MM.1S (cell line): ENCODE results near the gene BCR.

Source experiments
- DNase-seq: peaks from one replicate; pipeline ENCODE4 v3.0.0-alpha.2; 2015
- H2AFZ ChIP-seq: fragments of 300-600 bp; sonication (generic); 2 replicates; pipeline ENCODE4 v1.6.0; 2016; ENCODE audit warnings: antibody characterized with exemption, low read length
- H3F3A ChIP-seq: fragments of 300-600 bp; sonication (generic); 2 replicates; pipeline ENCODE4 v1.6.1; 2016; ENCODE audit warnings: mild to moderate bottlenecking, antibody characterized with exemption, low read length, moderate library complexity, mixed read lengths; ENCODE audit not compliant: insufficient read depth
- H3K27ac ChIP-seq: fragments of 300-600 bp; sonication (generic); 2 replicates; pipeline ENCODE4 v1.5.1; 2016; ENCODE audit warnings: mild to moderate bottlenecking, low read length
- H3K27me3 ChIP-seq: fragments of 300-600 bp; sonication (generic); replicated peaks from 2 replicates; pipeline ENCODE4 v1.6.0; 2016; ENCODE audit warnings: low read length; ENCODE audit not compliant: insufficient read depth
- H3K36me3 ChIP-seq: fragments of 300-600 bp; sonication (generic); replicated peaks from 2 replicates; pipeline ENCODE4 v1.6.1; 2016; ENCODE audit warnings: mild to moderate bottlenecking, low read length, mixed read lengths; ENCODE audit not compliant: insufficient read depth
- H3K4me1 ChIP-seq: fragments of 300-600 bp; sonication (generic); 2 replicates; pipeline ENCODE4 v1.6.1; 2016; ENCODE audit warnings: low read length, mixed read lengths
- H3K4me2 ChIP-seq: fragments of 300-600 bp; sonication (generic); 2 replicates; pipeline ENCODE4 v1.6.0; 2016; ENCODE audit warnings: low read depth, low read length
- H3K4me3 ChIP-seq: fragments of 300-600 bp; sonication (generic); 2 replicates; pipeline ENCODE4 v1.5.1; 2016; ENCODE audit warnings: low read length, mixed read lengths
- H3K79me2 ChIP-seq: fragments of 300-600 bp; sonication (generic); 2 replicates; pipeline ENCODE4 v1.6.1; 2016; ENCODE audit warnings: mixed run types, low read length, mixed read lengths
- H3K9ac ChIP-seq: fragments of 300-600 bp; sonication (generic); 2 replicates; pipeline ENCODE4 v1.6.1; 2016; ENCODE audit warnings: low read length, mixed read lengths
- H3K9me2 ChIP-seq: fragments of 300-600 bp; sonication (generic); replicated peaks from 2 replicates; pipeline ENCODE4 v1.6.1; 2016; ENCODE audit warnings: mild to moderate bottlenecking, low read length, mixed read lengths; ENCODE audit not compliant: insufficient read depth
- H3K9me3 ChIP-seq: fragments of 300-600 bp; sonication (generic); replicated peaks from 2 replicates; pipeline ENCODE4 v1.6.1; 2016; ENCODE audit warnings: mild to moderate bottlenecking, low read length, mixed read lengths; ENCODE audit not compliant: insufficient read depth
- H4K20me1 ChIP-seq: fragments of 300-600 bp; sonication (generic); 2 replicates; pipeline ENCODE4 v1.6.1; 2016; ENCODE audit warnings: mild to moderate bottlenecking, low read length, moderate library complexity, mixed read lengths; ENCODE audit not compliant: insufficient read depth
- CTCF ChIP-seq: fragments of 300-600 bp; sonication (generic); IDR thresholded peaks from 2 replicates; pipeline ENCODE4 v1.5.1; 2016; ENCODE audit warnings: antibody characterized with exemption, low read length, mixed read lengths
- EZH2 ChIP-seq: fragments of 300-600 bp; sonication (generic); optimal IDR thresholded peaks from 2 replicates; pipeline ENCODE3; 2017; ENCODE audit warnings: low read depth, mild to moderate bottlenecking, antibody characterized with exemption, low read length, mixed read lengths
- EZH2phosphoT487 ChIP-seq: fragments of 300-600 bp; sonication (generic); IDR thresholded peaks from 2 replicates; pipeline ENCODE4 v1.6.1; 2018; ENCODE audit warnings: antibody characterized with exemption, low read length

Gene BCR

GRCh38 chr22:23229646-23230045 is 49.3 kb downstream of the BCR start:
- Histone ChIP-seq H4K20me1 (peaks cover 90% of the 10 kb centered on the region), H3K27ac (no peak overlapping the region), H3K79me2 (peaks cover 100% of the 10 kb centered on the region), H3K4me2 (no peak overlapping the region), H3K9ac (no peak overlapping the region), H3K4me1 (no peaks in the 10 kb centered on the region), H3K9me2 (no peaks in the 10 kb centered on the region), H2AFZ (no peak overlapping the region), H3K4me3 (no peak overlapping the region), H3K9me3 (no peaks in the 10 kb centered on the region), H3K27me3 (no peaks in the 10 kb centered on the region), H3K36me3 (no peaks in the 10 kb centered on the region), H3F3A (0 out of 2 replicates have a peak, but pooled peaks cover 3% of the 10 kb centered on the region)
- no peak for TF ChIP-seq EZH2phosphoT487
- no peak for TF ChIP-seq CTCF
- no peak for TF ChIP-seq EZH2
- no peak for DNase-seq

- Histone ChIP-seq H3K4me1 (peaks cover 3% of the 10 kb centered on the region; the same call in 1 of the 2 replicates), H3F3A (0 out of 2 replicates have a peak, but pooled peaks cover 3% of the 10 kb centered on the region), H3K27ac (no peak overlapping the region), H3K9me3 (no peaks in the 10 kb centered on the region), H3K79me2 (peaks cover 100% of the 10 kb centered on the region), H4K20me1 (peaks cover 89% of the 10 kb centered on the region), H3K4me3 (no peak overlapping the region), H3K27me3 (no peaks in the 10 kb centered on the region), H3K36me3 (no peaks in the 10 kb centered on the region), H3K9ac (no peak overlapping the region), H3K4me2 (no peak overlapping the region), H3K9me2 (no peaks in the 10 kb centered on the region), H2AFZ (no peak overlapping the region)
- no peak for DNase-seq
- no peak for TF ChIP-seq EZH2
- TF ChIP-seq EZH2phosphoT487: no peak
Measured at GRCh38 chr22:23230348-23231068, 50.2 kb downstream of the BCR start.

GRCh38 chr22:23231471-23232093 is 51.3 kb downstream of the BCR start:
- H3K4me3 ChIP-seq: no peak overlapping the region
- no peak overlapping the region for H3K27ac ChIP-seq
- TF ChIP-seq EZH2phosphoT487: no peak
- no peak for TF ChIP-seq CTCF
- TF ChIP-seq EZH2: no peak
- H3K9ac ChIP-seq: no peak overlapping the region
- H3K27me3 ChIP-seq: no peaks in the 10 kb centered on the region
- DNase-seq: no peak
- H3K4me1 ChIP-seq: peaks cover 14% of the 10 kb centered on the region
- H3K9me3 ChIP-seq: no peaks in the 10 kb centered on the region
- no peaks in the 10 kb centered on the region for H3K9me2 ChIP-seq
- peaks cover 100% of the 10 kb centered on the region for H3K79me2 ChIP-seq
- H3F3A ChIP-seq: peaks cover 11% of the 10 kb centered on the region; the same call in 1 of the 2 replicates
- no peak overlapping the region for H3K4me2 ChIP-seq
- H4K20me1 ChIP-seq: peaks cover 91% of the 10 kb centered on the region
- no peak overlapping the region for H2AFZ ChIP-seq
- no peaks in the 10 kb centered on the region for H3K36me3 ChIP-seq
